B cell (primary cell): ENCODE results near the gene DYRK2.

ENCODE experiments used
- CTCF ChIP-seq: fragments of 200-600 bp; IDR thresholded peaks from one replicate; pipeline ENCODE4 v1.8.0; 2022; ENCODE audit warnings: antibody characterized with exemption, mild to moderate bottlenecking
- EZH2 ChIP-seq: IDR thresholded peaks from 2 replicates; pipeline ENCODE4 v1.6.1; 2012; ENCODE audit warnings: borderline replicate concordance, low read depth, mild to moderate bottlenecking, moderate library complexity, low read length; ENCODE audit not compliant: insufficient read depth, poor library complexity, severe bottlenecking

DNA sequence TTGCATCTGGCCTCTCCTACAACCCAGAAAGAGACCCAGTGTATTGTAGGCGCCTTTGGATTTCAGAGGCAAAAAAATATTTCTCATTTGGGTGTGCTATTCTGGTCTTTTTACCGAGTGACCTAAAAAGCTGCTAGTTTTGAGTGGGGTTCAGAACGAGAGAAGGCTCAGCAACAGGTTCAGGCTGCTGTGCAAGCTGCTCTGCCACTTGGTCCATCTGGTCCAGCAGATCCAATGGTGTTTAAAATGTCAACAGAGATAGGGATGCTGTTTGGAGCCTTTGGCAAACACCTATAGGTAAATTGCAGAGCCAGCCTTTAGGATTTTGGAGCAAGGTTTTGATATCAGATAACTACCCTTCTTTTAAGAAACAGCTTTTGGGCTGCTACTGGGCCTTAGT is 25.3 kb upstream of the DYRK2 start:
- TF ChIP-seq CTCF (no peak), EZH2 (no peak)
